ENCODE results near the gene EXOC4. TPM values are rescaled to one million over a fixed set of nuclear protein-coding genes. Genes with fewer than 3 reads are reported as not detected.
A peak's percentile ranks its signal among the peaks of the same experiment; 100 is the strongest.

The EXOC4 gene
- total and polyA plus RNA-seq, 2 donors (not counting 1 experiment from before 2014, with no cell fraction given): 79.6 to 158 TPM

GRCh38 chr7:133355822-133356221, 102.9 kb downstream of the EXOC4 start:
- TF ChIP-seq CTCF (conservative IDR thresholded peaks at IDR 0.05 in 1 of 2, IDR thresholded peaks at IDR 0.05 in 1 of 2; ENCODE audit: low read depth in 1 of 2, low read length in 2 of 2): no peak
- Histone ChIP-seq H3K9me3 (ENCODE audit: control insufficient read depth, insufficient read depth, low read depth, low read length) (no peaks in the 10 kb centered on the region), H3K79me2 (ENCODE audit: control insufficient read depth, insufficient read depth, low read length) (no peaks in the 10 kb centered on the region), H3K4me3 (replicated peaks in 1 of 4; ENCODE audit: control extremely low read depth in 1 of 4, insufficient read depth in 1 of 4, low read depth in 3 of 4, low read length in 4 of 4) (no peak overlapping the region), H3K27me3 (ENCODE audit: control insufficient read depth, insufficient read depth, low read length) (no peaks in the 10 kb centered on the region), H3K36me3 (ENCODE audit: control insufficient read depth, insufficient read depth, low read length) (no peaks in the 10 kb centered on the region), H3K27ac (ENCODE audit: insufficient read depth, low read length) (no peak overlapping the region), H3K4me1 (ENCODE audit: control insufficient read depth, extremely low read depth, insufficient read depth, low read length) (peaks cover 8% of the 10 kb centered on the region), H2AFZ (ENCODE audit: low read length) (no peak overlapping the region), H4K20me1 (ENCODE audit: control insufficient read depth, extremely low read depth, insufficient read depth, low read length) (no peaks in the 10 kb centered on the region), H3K4me2 (ENCODE audit: extremely low read depth, insufficient read depth, low read length) (no peak overlapping the region), H3K9ac (ENCODE audit: insufficient read depth, low read length) (no peak overlapping the region)
- no peak for DNase-seq (ENCODE audit: low read depth in 2 of 2)

- H3K79me2 ChIP-seq (ENCODE audit: control insufficient read depth, insufficient read depth, low read length): no peaks in the 10 kb centered on the region
- no peaks in the 10 kb centered on the region for H3K27me3 ChIP-seq (ENCODE audit: control insufficient read depth, insufficient read depth, low read length)
- no peaks in the 10 kb centered on the region for H3K36me3 ChIP-seq (ENCODE audit: control insufficient read depth, insufficient read depth, low read length)
- no peak for TF ChIP-seq CTCF (conservative IDR thresholded peaks at IDR 0.05 in 1 of 2, IDR thresholded peaks at IDR 0.05 in 1 of 2; ENCODE audit: low read depth in 1 of 2, low read length in 2 of 2)
- TF ChIP-seq EZH2 (IDR thresholded peaks at IDR 0.05; ENCODE audit: low read length, missing control alignments): no peak
- H2AFZ ChIP-seq (ENCODE audit: low read length): no peak overlapping the region
- no peaks in the 10 kb centered on the region for H4K20me1 ChIP-seq (ENCODE audit: control insufficient read depth, extremely low read depth, insufficient read depth, low read length)
- DNase-seq (ENCODE audit: low read depth in 2 of 2): peak; percentile 48 to 64
- no peak overlapping the region for H3K4me3 ChIP-seq (replicated peaks in 1 of 4; ENCODE audit: control extremely low read depth in 1 of 4, insufficient read depth in 1 of 4, low read depth in 3 of 4, low read length in 4 of 4)
- H3K9ac ChIP-seq (ENCODE audit: insufficient read depth, low read length): no peak overlapping the region
- no peaks in the 10 kb centered on the region for H3K9me3 ChIP-seq (ENCODE audit: control insufficient read depth, insufficient read depth, low read depth, low read length)
- peak overlapping the region; percentile 40 for H3K4me2 ChIP-seq (ENCODE audit: extremely low read depth, insufficient read depth, low read length)
- H3K4me1 ChIP-seq (ENCODE audit: control insufficient read depth, extremely low read depth, insufficient read depth, low read length): peaks cover 8% of the 10 kb centered on the region
- H3K27ac ChIP-seq (ENCODE audit: insufficient read depth, low read length): peak overlapping the region; percentile 20
Observed at GRCh38 chr7:133358708-133359107, 105.8 kb downstream of the EXOC4 start.

GRCh38 chr7:133359449-133359848, 106.6 kb downstream of the EXOC4 start:
- Histone ChIP-seq H3K27me3 (ENCODE audit: control insufficient read depth, insufficient read depth, low read length) (no peaks in the 10 kb centered on the region), H3K27ac (ENCODE audit: insufficient read depth, low read length) (no peak overlapping the region), H3K79me2 (ENCODE audit: control insufficient read depth, insufficient read depth, low read length) (no peaks in the 10 kb centered on the region)

More at GRCh38 chr7:133359449-133359848, 106.6 kb downstream of the EXOC4 start:
- DNase-seq (ENCODE audit: low read depth in 2 of 2): peak in 1 of 2 donors; percentile 26
- no peak overlapping the region for H3K4me3 ChIP-seq (replicated peaks in 1 of 4; ENCODE audit: control extremely low read depth in 1 of 4, insufficient read depth in 1 of 4, low read depth in 3 of 4, low read length in 4 of 4)
- H3K36me3 ChIP-seq (ENCODE audit: control insufficient read depth, insufficient read depth, low read length): no peaks in the 10 kb centered on the region
- no peak overlapping the region for H3K4me2 ChIP-seq (ENCODE audit: extremely low read depth, insufficient read depth, low read length)
- H3K9ac ChIP-seq (ENCODE audit: insufficient read depth, low read length): no peak overlapping the region
- H2AFZ ChIP-seq (ENCODE audit: low read length): no peak overlapping the region
- no peaks in the 10 kb centered on the region for H4K20me1 ChIP-seq (ENCODE audit: control insufficient read depth, extremely low read depth, insufficient read depth, low read length)
- H3K4me1 ChIP-seq (ENCODE audit: control insufficient read depth, extremely low read depth, insufficient read depth, low read length): peaks cover 7% of the 10 kb centered on the region
- no peaks in the 10 kb centered on the region for H3K9me3 ChIP-seq (ENCODE audit: control insufficient read depth, insufficient read depth, low read depth, low read length)
- no peak for TF ChIP-seq EZH2 (IDR thresholded peaks at IDR 0.05; ENCODE audit: low read length, missing control alignments)
- no peak for TF ChIP-seq CTCF (conservative IDR thresholded peaks at IDR 0.05 in 1 of 2, IDR thresholded peaks at IDR 0.05 in 1 of 2; ENCODE audit: low read depth in 1 of 2, low read length in 2 of 2)

All from fibroblast of lung (primary cell).